ENCODE measurements around the gene SRSF5. TPM values are rescaled to one million over a fixed set of nuclear protein-coding genes. Genes with fewer than 3 reads are reported as not detected.

SRSF5 gene
- total RNA-seq, 1 experiment from 2014 or later = 310 TPM

GRCh38 chr14:69767369-69767999, 542 bp downstream of the SRSF5 start:
- CTCF ChIA-PET = no interaction called here
- peaks cover 19% of the 10 kb centered on the region for H3K4me1 Mint-ChIP-seq (ENCODE audit: low read depth, unreplicated experiment)
- Histone ChIP-seq H3K4me3 (ENCODE audit: low read depth, low read length) (peak overlapping the region; percentile 85), H3K36me3 (ENCODE audit: control insufficient read depth, insufficient read depth, low read length) (peaks cover 13% of the 10 kb centered on the region), H3K27me3 (replicated peaks; ENCODE audit: control insufficient read depth, insufficient read depth, low read length) (no peaks in the 10 kb centered on the region), H3K4me1 (peaks cover 19% of the 10 kb centered on the region), H3K9me3 (no peaks in the 10 kb centered on the region)
- no peaks in the 10 kb centered on the region for H3K9me3 Mint-ChIP-seq (ENCODE audit: unreplicated experiment)
- peak overlapping the region; percentile 97 for H3K4me3 Mint-ChIP-seq (ENCODE audit: unreplicated experiment)
- no peak for TF ChIP-seq CTCF (IDR thresholded peaks at IDR 0.05; ENCODE audit: insufficient read depth in 1 of 2, low read depth in 1 of 2, low read length in 1 of 2, severe bottlenecking in 1 of 2, unreplicated experiment in 1 of 2)
- peaks cover 60% of the 10 kb centered on the region for H3K36me3 Mint-ChIP-seq (ENCODE audit: insufficient read depth, unreplicated experiment)
- BruUV-seq (replicated peaks) = no TSS peak
- no peaks in the 10 kb centered on the region for H3K27me3 Mint-ChIP-seq (ENCODE audit: insufficient read depth, unreplicated experiment)
- intact Hi-C loops (cut with micrococcal nuclease; ENCODE audit: unreplicated experiment) = loop anchor here (1.0 to 2.0 kb wide), 4 partner anchors 26 to 369 kb away; partner anchors contain the start of genes ERH and SLC39A9
- H3K27ac Mint-ChIP-seq (ENCODE audit: unreplicated experiment) = peak overlapping the region; percentile 99
- POLR2A ChIA-PET = interaction anchor here (0.7 to 2.5 kb wide), 6 partner anchors 12 to 319 kb away, joined by 4 to 14 read pairs (median 6); partner anchors contain the start of gene SLC10A1
- DNase-seq = peak; percentile 89 to 94

- peaks cover 19% of the 10 kb centered on the region for H3K4me1 ChIP-seq
- H3K27me3 ChIP-seq (replicated peaks; ENCODE audit: control insufficient read depth, insufficient read depth, low read length) = no peaks in the 10 kb centered on the region
- Mint-ChIP-seq H3K27me3 (ENCODE audit: insufficient read depth, unreplicated experiment) (no peaks in the 10 kb centered on the region), H3K4me3 (ENCODE audit: unreplicated experiment) (peak overlapping the region; percentile 97), H3K36me3 (ENCODE audit: insufficient read depth, unreplicated experiment) (peaks cover 74% of the 10 kb centered on the region), H3K4me1 (ENCODE audit: low read depth, unreplicated experiment) (peaks cover 19% of the 10 kb centered on the region), H3K27ac (ENCODE audit: unreplicated experiment) (peak overlapping the region; percentile 99), H3K9me3 (ENCODE audit: unreplicated experiment) (no peaks in the 10 kb centered on the region)
- ChIA-PET CTCF (no interaction called here), POLR2A (no interaction called here)
- TF ChIP-seq CTCF (IDR thresholded peaks at IDR 0.05; ENCODE audit: insufficient read depth in 1 of 2, low read depth in 1 of 2, low read length in 1 of 2, severe bottlenecking in 1 of 2, unreplicated experiment in 1 of 2) = no peak
- DNase-seq = no peak
- H3K9me3 ChIP-seq = no peaks in the 10 kb centered on the region
- no TSS peak for BruUV-seq (replicated peaks)
- intact Hi-C loops (cut with micrococcal nuclease; ENCODE audit: unreplicated experiment) = no loop called here
- no peak overlapping the region; the same call in 1 of the 2 replicates for H3K4me3 ChIP-seq (ENCODE audit: low read depth, low read length)
- peaks cover 13% of the 10 kb centered on the region for H3K36me3 ChIP-seq (ENCODE audit: control insufficient read depth, insufficient read depth, low read length)
These were observed 1.9 kb downstream of the SRSF5 start for GRCh38 chr14:69768873-69769272.

- intact Hi-C loops (cut with micrococcal nuclease; ENCODE audit: unreplicated experiment) = no loop called here
- Mint-ChIP-seq H3K27ac (ENCODE audit: unreplicated experiment) (no peak overlapping the region), H3K27me3 (ENCODE audit: insufficient read depth, unreplicated experiment) (no peaks in the 10 kb centered on the region), H3K4me3 (ENCODE audit: unreplicated experiment) (peak overlapping the region; percentile 35), H3K4me1 (ENCODE audit: low read depth, unreplicated experiment) (peaks cover 19% of the 10 kb centered on the region), H3K36me3 (ENCODE audit: insufficient read depth, unreplicated experiment) (peaks cover 82% of the 10 kb centered on the region), H3K9me3 (ENCODE audit: unreplicated experiment) (no peaks in the 10 kb centered on the region)
- peaks cover 19% of the 10 kb centered on the region for H3K4me1 ChIP-seq
- H3K4me3 ChIP-seq (ENCODE audit: low read depth, low read length) = no peak overlapping the region
- H3K9me3 ChIP-seq = no peaks in the 10 kb centered on the region
- ChIA-PET CTCF (no interaction called here), POLR2A (no interaction called here)
- H3K27me3 ChIP-seq (replicated peaks; ENCODE audit: control insufficient read depth, insufficient read depth, low read length) = no peaks in the 10 kb centered on the region
- H3K36me3 ChIP-seq (ENCODE audit: control insufficient read depth, insufficient read depth, low read length) = peaks cover 15% of the 10 kb centered on the region
- DNase-seq = no peak
- TF ChIP-seq CTCF (IDR thresholded peaks at IDR 0.05; ENCODE audit: insufficient read depth in 1 of 2, low read depth in 1 of 2, low read length in 1 of 2, severe bottlenecking in 1 of 2, unreplicated experiment in 1 of 2) = no peak
- no TSS peak for BruUV-seq (replicated peaks)
These were observed 2.7 kb downstream of the SRSF5 start for GRCh38 chr14:69769623-69770022.
